K562 (cell line): ENCODE measurements around the gene FAM168B. TPM values are rescaled to one million over a fixed set of nuclear protein-coding genes. Genes with fewer than 3 reads are reported as not detected.

Experiments used
- ATAC-seq: fragments of 200-7000 bp; cut with Tn5 transposase; 3 replicates; pipeline ENCODE4 v1.9.1; 2020; ENCODE audit warnings: moderate library complexity
- BruUV-seq: library from RNA; stranded (reverse); fragments of 400-500 nt; replicated peaks from 2 replicates; lab custom pipeline; 2021; lab: Mats Ljungman, UMichigan
- CTCF ChIA-PET: fragments of 300-600 bp; formaldehyde crosslinking; extraction: SDS; loops from one replicate; lab custom pipeline; 2021; ENCODE audit warnings: low intra/inter-chr PET ratio; lab: Yijun Ruan, JAX
- POLR2A ChIA-PET: fragments of 300-600, 350-650 bp; sonication (Branson Sonifier 250); formaldehyde crosslinking; extraction: SDS; loops from one replicate; lab custom pipeline; 2021; ENCODE audit warnings: antibody characterized with exemption, inconsistent platforms; lab: Yijun Ruan, JAX
- DNase-seq, 4 experiments: peaks; one replicate each; pipeline versions ENCODE4 v3.0.0 to v3.0.0-alpha.2; 2011 to 2018; ENCODE audit warnings: low spot score in 3 of 4, mixed read lengths in 3 of 4; ENCODE audit errors: extremely low read depth in 1 of 4
- FAIRE-seq: peaks from 2 replicates; lab custom pipeline; 2011; peaks lifted over from hg19 to GRCh38; lab: Jason Lieb, UNC
- H2AFZ ChIP-seq: 2 replicates; pipeline ENCODE4 v1.6.0; 2011; ENCODE audit warnings: low read depth, low read length, control low read depth, inconsistent platforms
- H3K27ac ChIP-seq: fragments of 200-600 bp; 3 replicates; pipeline ENCODE4 v1.8.0; 2011; ENCODE audit warnings: low read depth, mild to moderate bottlenecking, control low read depth, inconsistent platforms, low read length, moderate library complexity, mixed read lengths; ENCODE audit errors: extremely low read depth
- H3K27me3 ChIP-seq, 2 experiments: fragments of 300-600 bp in 1 of 2; 2 replicates in 1 of 2; 3 replicates in 1 of 2; pipeline versions ENCODE4 v1.6.0 to v1.8.0; 2011; ENCODE audit warnings: inconsistent platforms in 2 of 2, low read length in 2 of 2, mild to moderate bottlenecking in 1 of 2, mixed read lengths in 1 of 2, moderate library complexity in 1 of 2; ENCODE audit not compliant: control insufficient read depth in 2 of 2, insufficient read depth in 2 of 2
- H3K36me3 ChIP-seq: fragments of 300-600 bp; 3 replicates; pipeline ENCODE4 v1.8.0; 2011; ENCODE audit warnings: mild to moderate bottlenecking, low read length, inconsistent platforms; ENCODE audit not compliant: control insufficient read depth, insufficient read depth
- H3K4me1 ChIP-seq, 2 experiments: fragments of 200-600 bp in 1 of 2; replicated peaks in 1 of 2; 2 replicates in 1 of 2; 3 replicates in 1 of 2; pipeline versions ENCODE4 v1.5.1 to v1.8.0; 2011; ENCODE audit warnings: inconsistent platforms in 2 of 2, low read length in 2 of 2, mild to moderate bottlenecking in 1 of 2, mixed read lengths in 1 of 2, moderate library complexity in 1 of 2; ENCODE audit not compliant: control insufficient read depth in 2 of 2, insufficient read depth in 2 of 2
- H3K4me2 ChIP-seq: 2 replicates; pipeline ENCODE4 v1.6.1; 2011; ENCODE audit warnings: low read length, control low read depth, inconsistent platforms, mixed read lengths; ENCODE audit not compliant: insufficient read depth
- H3K4me3 ChIP-seq: fragments of 200-600 bp; sonication (generic), shearing (Covaris generic); 2 replicates; pipeline ENCODE4 v1.5.1; 2016; ENCODE audit warnings: control low read depth, inconsistent platforms
- H3K79me2 ChIP-seq: fragments of 200-600 bp; 3 replicates; pipeline ENCODE4 v1.8.0; 2011; ENCODE audit warnings: low read length, inconsistent platforms; ENCODE audit not compliant: control insufficient read depth, insufficient read depth
- H3K9ac ChIP-seq, 2 experiments: 2 replicates each; pipeline versions ENCODE4 v1.6.0 to v1.6.1; 2011; ENCODE audit warnings: low read depth in 2 of 2, low read length in 2 of 2, control low read depth in 1 of 2, inconsistent platforms in 1 of 2, mild to moderate bottlenecking in 1 of 2, mixed read lengths in 1 of 2; ENCODE audit not compliant: insufficient read depth in 1 of 2
- H3K9me1 ChIP-seq: one replicate; pipeline ENCODE4 v1.6.0; 2011; ENCODE audit warnings: inconsistent platforms, mild to moderate bottlenecking, low read length, moderate library complexity; ENCODE audit not compliant: control insufficient read depth, insufficient read depth
- H3K9me3 ChIP-seq: replicated peaks from 2 replicates; pipeline ENCODE4 v1.5.1; 2011; ENCODE audit warnings: low read depth, low read length, inconsistent platforms; ENCODE audit not compliant: control insufficient read depth, insufficient read depth
- H4K20me1 ChIP-seq: replicated peaks from 2 replicates; pipeline ENCODE4 v1.6.1; 2011; ENCODE audit warnings: low read length, inconsistent platforms, mixed read lengths; ENCODE audit not compliant: control insufficient read depth, insufficient read depth
- BCOR ChIP-seq: fragments of 450-650 bp; IDR thresholded peaks from 2 replicates; pipeline ENCODE4 v1.6.1; 2016
- CBX8 ChIP-seq: fragments of 200-600 bp; sonication (generic); IDR thresholded peaks from 2 replicates; pipeline ENCODE4 v1.6.1; 2012; ENCODE audit warnings: borderline replicate concordance, mixed run types, low read depth, mild to moderate bottlenecking, moderate library complexity, mixed read lengths, low read length, control low read depth, inconsistent platforms; ENCODE audit not compliant: poor library complexity, severe bottlenecking; ENCODE audit errors: extremely low read depth
- E2F8 ChIP-seq: fragments of 450-650 bp; IDR thresholded peaks from 2 replicates; pipeline ENCODE4 v1.7.1; 2018; ENCODE audit warnings: mild to moderate bottlenecking, low read depth; ENCODE audit not compliant: partially characterized antibody
- FUS ChIP-seq: fragments of 200-400 bp; formaldehyde crosslinking; optimal IDR thresholded peaks from 2 replicates; pipeline ENCODE3; 2017; ENCODE audit warnings: low read depth, low read length
- GTF3C2 ChIP-seq: IDR thresholded peaks from 3 replicates; pipeline ENCODE4 v1.6.1; 2011; ENCODE audit warnings: borderline replicate concordance, mild to moderate bottlenecking, moderate library complexity; ENCODE audit not compliant: insufficient read length; ENCODE audit errors: extremely low read depth
- IRF1 ChIP-seq: sonication (generic); formaldehyde crosslinking; IDR thresholded peaks from 2 replicates; pipeline ENCODE4 v1.8.0; 2022; ENCODE audit warnings: missing genetic modification reagents, mild to moderate bottlenecking, borderline replicate concordance
- KLF16 ChIP-seq: IDR thresholded peaks from 2 replicates; pipeline ENCODE4 v1.6.1; 2016; ENCODE audit warnings: antibody characterized with exemption
- MBD2 ChIP-seq: sonication (generic); IDR thresholded peaks from 2 replicates; pipeline ENCODE4 v1.6.1; 2016; ENCODE audit warnings: low read depth, borderline replicate concordance
- MNT ChIP-seq, 2 experiments: fragments of 450-650 bp; conservative IDR thresholded peaks; 2 replicates each; pipeline ENCODE4 v1.6.1; 2017; ENCODE audit warnings: mild to moderate bottlenecking in 2 of 2, moderate library complexity in 2 of 2
- NFIC ChIP-seq: fragments of 450-650 bp; IDR thresholded peaks from 2 replicates; pipeline ENCODE4 v1.6.1; 2017; ENCODE audit warnings: mild to moderate bottlenecking, inconsistent platforms
- NUFIP1 ChIP-seq: fragments of 450-650 bp; IDR thresholded peaks from 2 replicates; pipeline ENCODE4 v1.6.1; 2018; ENCODE audit not compliant: partially characterized antibody
- PCBP2 ChIP-seq: fragments of 200-400 bp; formaldehyde crosslinking; IDR thresholded peaks from 2 replicates; pipeline ENCODE4 v1.6.1; 2018; ENCODE audit warnings: low read length, low read depth, mild to moderate bottlenecking, moderate library complexity; ENCODE audit not compliant: poor library complexity, severe bottlenecking
- SRSF1 ChIP-seq: fragments of 200-400 bp; formaldehyde crosslinking; IDR thresholded peaks from 2 replicates; pipeline ENCODE4 v1.6.1; 2017; ENCODE audit warnings: mild to moderate bottlenecking, low read depth, low read length, moderate library complexity
- ZNF785 ChIP-seq: fragments of 250-450 bp; sonication (Bioruptor Pico); IDR thresholded peaks from 2 replicates; pipeline ENCODE4 v1.4.0; 2020; ENCODE audit warnings: mild to moderate bottlenecking
- WGBS: fragments of 100-300 bp; shearing (Covaris generic); methylation state at CpG from one replicate; pipeline ENCODE4 v1.1.6; 2016; ENCODE audit warnings: low coverage, mixed read lengths; ENCODE audit not compliant: insufficient coverage; ENCODE audit errors: missing lambda C conversion rate; 5-methylcytosine and 5-hydroxymethylcytosine counted together
- in situ Hi-C: fragments of 300-500 bp; cut with MboI; formaldehyde crosslinking; loops from 4 replicates; pipeline ENCODE4 v1.15.0; 2018; ENCODE audit warnings: inconsistent platforms, mixed read lengths
- intact Hi-C: fragments of 100-400 bp; cut with micrococcal nuclease; formaldehyde crosslinking; loops from 2 replicates; pipeline ENCODE4 v1.14.2; 2022
- polyA plus RNA-seq, 8 experiments: library from polyadenylated mRNA; depleted of rRNA in 4 of 8; stranded (reverse) in 5 of 8; unstranded in 3 of 8; fragments of >200 nt; fragmentation: Nextera tagmentation in 2 of 8; fragmentation: Illumina TruSeq in 1 of 8; extraction: Ambion mirVana in 2 of 8; extraction: Trizol in 1 of 8; gene quantifications; 2 replicates each; pipeline versions ENCODE4 v1.2.1 to v1.2.3, GENCODE V29; 2011 to 2014; ENCODE audit warnings: inconsistent platforms in 1 of 8, missing spikeins in 1 of 8
- total RNA-seq, 7 experiments: library from RNA; depleted of rRNA in 6 of 7; stranded (reverse); fragments of >200 nt in 6 of 7; fragmentation: Illumina TruSeq in 2 of 7; extraction: Trizol in 2 of 7; gene quantifications; 2 replicates each; pipeline versions ENCODE4 v1.2.1 to v1.2.3, GENCODE V29; 2011 to 2021; ENCODE audit warnings: low replicate concordance in 1 of 7

Gene FAM168B
- total and polyA plus RNA-seq, 9 of the 15 experiments (the other 6 are each of a cell fraction or from before 2014, with no cell fraction given), result 3.3 to 76.0 (median 46.1) TPM

GRCh38 chr2:131126436-131126835 is 33.2 kb upstream of the FAM168B start:
- no peak overlapping the region for H3K27ac ChIP-seq
- no peaks in the 10 kb centered on the region for H3K27me3 ChIP-seq
- H3K9me3 ChIP-seq, result no peaks in the 10 kb centered on the region
- ChIA-PET CTCF (no interaction called here), POLR2A (interaction anchor here (0.6 to 1.6 kb wide), 3 partner anchors 13 to 66 kb away, joined by 3 to 6 read pairs (median 3); partner anchors contain the start of gene FAM168B)
- ATAC-seq (no peak), DNase-seq (no peak), FAIRE-seq (no peak)
- H3K4me1 ChIP-seq, result no peaks in the 10 kb centered on the region
- intact Hi-C loops, result no loop called here
- peaks cover 6% of the 10 kb centered on the region; the same call in 1 of the 2 replicates for H4K20me1 ChIP-seq
- peaks cover 5% of the 10 kb centered on the region for H3K9me1 ChIP-seq
- no peak overlapping the region for H2AFZ ChIP-seq
- in situ Hi-C loops, result no loop called here
- H3K4me2 ChIP-seq, result no peak overlapping the region
- no peak for TF ChIP-seq ZNF785 (CRISPR knock-in tag)
- TF ChIP-seq CBX8, result no peak
- no peak for TF ChIP-seq SRSF1
- no peak for TF ChIP-seq KLF16
- no peak for TF ChIP-seq BCOR
- TF ChIP-seq E2F8, result no peak
- no peak for TF ChIP-seq MBD2
- no peak for TF ChIP-seq GTF3C2
- TF ChIP-seq MNT (conservative IDR thresholded peaks at IDR 0.05), result no peak
- no peak for TF ChIP-seq NUFIP1
- TF ChIP-seq FUS, result no peak
- TF ChIP-seq IRF1, result no peak
- no peak for TF ChIP-seq NFIC
- TF ChIP-seq PCBP2, result no peak
- peaks cover 86% of the 10 kb centered on the region for H3K36me3 ChIP-seq
- peaks cover 22% of the 10 kb centered on the region for H3K79me2 ChIP-seq
- BruUV-seq, result no TSS peak
- H3K4me3 ChIP-seq, result no peak overlapping the region
- H3K9ac ChIP-seq, result no peak overlapping the region
- 85% methylated on average over 5 of the region's 5 CpGs for WGBS
